ENCODE results near the gene LTBP1. TPM values are rescaled to one million over a fixed set of nuclear protein-coding genes. Genes with fewer than 3 reads are reported as not detected.
A peak's percentile ranks its signal among the peaks of the same experiment; 100 is the strongest.

Gene LTBP1
- total and polyA plus RNA-seq, 11 donors: 23.5 to 150 (median 102) TPM

DNA sequence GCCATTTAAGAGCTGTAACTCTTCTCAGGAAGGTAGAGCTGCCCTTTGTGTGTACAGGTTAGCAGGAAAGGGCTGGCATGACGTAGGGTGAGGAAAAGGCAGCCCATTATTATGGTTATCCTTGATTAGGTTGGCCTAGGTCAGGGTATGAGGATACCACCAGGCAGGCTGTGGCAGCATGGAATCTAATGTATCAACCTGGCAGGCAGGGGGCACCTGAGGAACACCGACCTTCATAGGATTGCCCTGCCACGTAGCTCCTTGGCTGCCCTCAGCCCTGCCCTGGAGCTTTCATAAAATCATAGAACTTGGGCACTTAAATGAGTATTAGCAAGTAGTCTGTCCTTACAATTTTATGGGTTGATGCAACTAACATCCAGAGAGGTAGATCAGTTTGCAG is 261.6 kb downstream of the LTBP1 start:
- Histone ChIP-seq H3K9me3 (no peaks in the 10 kb centered on the region), H3K4me3 (no peak overlapping the region), H3K27ac (no peak overlapping the region), H3K36me3 (no peaks in the 10 kb centered on the region), H3K27me3 (no peaks in the 10 kb centered on the region), H3K4me1 (peaks cover 0 to 39% (median 16%) of the 10 kb centered on the region in 12 donors)
- TF ChIP-seq POLR2A (IDR thresholded peaks at IDR 0.05): no peak
- TF ChIP-seq, protein P1, sequence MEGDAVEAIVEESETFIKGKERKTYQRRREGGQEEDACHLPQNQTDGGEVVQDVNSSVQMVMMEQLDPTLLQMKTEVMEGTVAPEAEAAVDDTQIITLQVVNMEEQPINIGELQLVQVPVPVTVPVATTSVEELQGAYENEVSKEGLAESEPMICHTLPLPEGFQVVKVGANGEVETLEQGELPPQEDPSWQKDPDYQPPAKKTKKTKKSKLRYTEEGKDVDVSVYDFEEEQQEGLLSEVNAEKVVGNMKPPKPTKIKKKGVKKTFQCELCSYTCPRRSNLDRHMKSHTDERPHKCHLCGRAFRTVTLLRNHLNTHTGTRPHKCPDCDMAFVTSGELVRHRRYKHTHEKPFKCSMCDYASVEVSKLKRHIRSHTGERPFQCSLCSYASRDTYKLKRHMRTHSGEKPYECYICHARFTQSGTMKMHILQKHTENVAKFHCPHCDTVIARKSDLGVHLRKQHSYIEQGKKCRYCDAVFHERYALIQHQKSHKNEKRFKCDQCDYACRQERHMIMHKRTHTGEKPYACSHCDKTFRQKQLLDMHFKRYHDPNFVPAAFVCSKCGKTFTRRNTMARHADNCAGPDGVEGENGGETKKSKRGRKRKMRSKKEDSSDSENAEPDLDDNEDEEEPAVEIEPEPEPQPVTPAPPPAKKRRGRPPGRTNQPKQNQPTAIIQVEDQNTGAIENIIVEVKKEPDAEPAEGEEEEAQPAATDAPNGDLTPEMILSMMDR (IDR thresholded peaks at IDR 0.05): no peak
- ATAC-seq: no peak
- DNase-seq: no peak
- 89 to 93% (median 92%) methylated on average over 3 of the region's 3 CpGs for WGBS, 4 donors
- intact Hi-C loops (cut with DNase I): no loop called here

DNA sequence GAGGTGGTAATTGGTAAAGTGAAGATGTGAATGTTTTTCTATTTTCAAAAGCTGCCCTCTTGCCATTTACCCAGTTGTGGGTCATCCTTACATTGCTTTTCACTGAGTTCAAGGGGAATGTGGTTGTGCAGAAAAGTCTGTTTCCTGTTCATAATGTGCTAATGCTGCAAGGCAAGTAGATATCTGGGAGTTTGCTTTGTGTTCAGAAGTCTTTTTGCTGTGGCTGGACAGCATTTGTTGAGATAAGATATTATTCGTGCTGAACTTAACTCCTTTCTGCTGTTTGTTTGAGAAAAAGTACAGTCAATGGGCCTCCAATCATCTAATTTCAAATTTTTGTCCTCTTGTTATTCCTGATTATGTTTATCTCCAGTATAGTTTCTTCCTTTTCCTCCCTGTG is 263.2 kb downstream of the LTBP1 start:
- intact Hi-C loops (cut with DNase I): loop anchor here in 1 of 10 donors (5.0 kb wide), 1 partner anchor 73 kb away; no protein-coding TSS in a partner anchor
- Histone ChIP-seq H3K4me1 (peaks cover 3 to 54% (median 31%) of the 10 kb centered on the region in 12 donors), H3K4me3 (no peak overlapping the region), H3K36me3 (no peaks in the 10 kb centered on the region), H3K27ac (peak overlapping the region in 8 of 12 donors; percentile 23 to 66 (median 53)), H3K27me3 (no peaks in the 10 kb centered on the region), H3K9me3 (no peaks in the 10 kb centered on the region)
- ATAC-seq (no peak), DNase-seq (no peak)
- TF ChIP-seq, protein P1 (IDR thresholded peaks at IDR 0.05): no peak
- TF ChIP-seq POLR2A (IDR thresholded peaks at IDR 0.05): no peak
- WGBS, 4 donors: 6 to 22% (median 11%) methylated on average over 1 of the region's 1 CpG

DNA sequence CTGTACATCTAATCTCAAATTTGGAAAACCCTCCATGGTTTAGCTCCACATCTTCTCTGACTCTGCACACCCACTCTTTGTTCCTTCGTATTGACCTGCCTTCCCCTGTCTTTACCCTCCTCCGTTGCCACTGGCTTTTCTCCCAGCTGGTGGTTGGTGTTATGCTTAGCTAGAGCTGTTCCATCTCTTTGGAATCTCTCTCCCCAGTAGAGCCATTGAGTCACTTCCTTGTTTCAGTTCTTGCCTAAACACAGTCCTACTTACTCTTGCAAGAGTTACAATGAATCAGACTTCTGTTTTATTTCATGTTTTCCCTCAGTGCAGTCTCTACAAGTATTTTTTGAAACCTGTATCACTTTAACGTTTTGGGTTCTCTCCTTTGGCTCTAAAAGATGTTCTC is 263.9 kb downstream of the LTBP1 start:
- no peak overlapping the region for H3K4me3 ChIP-seq
- 34 to 44% (median 37%) methylated on average over 3 of the region's 3 CpGs for WGBS, 4 donors
- ATAC-seq: peak; percentile 38 to 85 (median 65)
- DNase-seq: peak in 2 of 5 donors; percentile 30 to 68
- H3K27ac ChIP-seq: peak overlapping the region in 8 of 12 donors; percentile 33 to 66 (median 54)
- intact Hi-C loops (cut with DNase I): loop anchor here in 1 of 10 donors (5.0 kb wide), 1 partner anchor 73 kb away; no protein-coding TSS in a partner anchor
- no peaks in the 10 kb centered on the region for H3K36me3 ChIP-seq
- H3K27me3 ChIP-seq: no peaks in the 10 kb centered on the region
- peaks cover 4 to 60% (median 33%) of the 10 kb centered on the region in 12 donors for H3K4me1 ChIP-seq
- no peaks in the 10 kb centered on the region for H3K9me3 ChIP-seq
- TF ChIP-seq POLR2A (IDR thresholded peaks at IDR 0.05): no peak
- TF ChIP-seq, protein P1 (IDR thresholded peaks at IDR 0.05): no peak

DNA sequence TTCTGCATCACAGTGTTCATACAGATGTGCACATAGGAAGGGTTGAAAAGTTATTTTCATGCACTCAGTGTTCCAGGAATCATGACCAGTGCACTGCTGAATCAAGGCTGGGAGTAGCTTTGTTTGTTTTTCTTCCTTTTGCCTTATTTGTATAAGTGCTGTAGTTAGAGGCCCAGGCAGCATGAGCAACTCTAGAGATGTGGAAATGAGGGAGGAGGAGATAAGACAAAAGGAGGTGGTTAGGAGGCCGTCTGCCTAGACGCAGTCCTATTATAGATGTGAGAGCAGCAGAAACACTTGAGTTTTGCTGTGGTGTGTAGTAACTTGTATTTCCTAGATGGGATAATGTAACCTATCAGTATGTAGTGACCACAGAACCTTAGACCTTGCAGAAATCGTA is 265.4 kb downstream of the LTBP1 start:
- ATAC-seq (peak in 2 of 4 donors; percentile 41 to 45), DNase-seq (no peak)
- intact Hi-C loops (cut with DNase I): loop anchor here in 1 of 10 donors (5.0 kb wide), 1 partner anchor 75 kb away; no protein-coding TSS in a partner anchor
- H3K4me3 ChIP-seq: no peak overlapping the region
- no peaks in the 10 kb centered on the region for H3K9me3 ChIP-seq
- no peaks in the 10 kb centered on the region for H3K36me3 ChIP-seq
- H3K27me3 ChIP-seq: no peaks in the 10 kb centered on the region
- no peak for TF ChIP-seq POLR2A (IDR thresholded peaks at IDR 0.05)
- TF ChIP-seq, protein P1 (IDR thresholded peaks at IDR 0.05): no peak
- 66 to 81% (median 69%) methylated on average over 3 of the region's 3 CpGs for WGBS, 4 donors
- peaks cover 5 to 70% (median 45%) of the 10 kb centered on the region in 12 donors for H3K4me1 ChIP-seq
- peak overlapping the region in 6 of 12 donors; percentile 1 to 63 (median 52) for H3K27ac ChIP-seq
